NB4 (cell line): ENCODE measurements around the gene ZNF599.

Experiments used
- MYC ChIP-seq: IDR thresholded peaks from 2 replicates; pipeline ENCODE4 v1.6.1; 2011; ENCODE audit warnings: low read depth, low read length
- POLR2A ChIP-seq: IDR thresholded peaks from 2 replicates; pipeline ENCODE4 v1.6.1; 2011; ENCODE audit warnings: mild to moderate bottlenecking; ENCODE audit not compliant: insufficient read length; ENCODE audit errors: extremely low read depth
- TF ChIP-seq, protein P1 (sequence below): IDR thresholded peaks from one replicate; pipeline ENCODE4 v1.5.1; 2012; ENCODE audit warnings: low read depth, low read length
- TF ChIP-seq, protein P2 (sequence below): IDR thresholded peaks from 2 replicates; pipeline ENCODE4 v1.6.1; 2011; ENCODE audit warnings: low read depth, low read length

DNA sequence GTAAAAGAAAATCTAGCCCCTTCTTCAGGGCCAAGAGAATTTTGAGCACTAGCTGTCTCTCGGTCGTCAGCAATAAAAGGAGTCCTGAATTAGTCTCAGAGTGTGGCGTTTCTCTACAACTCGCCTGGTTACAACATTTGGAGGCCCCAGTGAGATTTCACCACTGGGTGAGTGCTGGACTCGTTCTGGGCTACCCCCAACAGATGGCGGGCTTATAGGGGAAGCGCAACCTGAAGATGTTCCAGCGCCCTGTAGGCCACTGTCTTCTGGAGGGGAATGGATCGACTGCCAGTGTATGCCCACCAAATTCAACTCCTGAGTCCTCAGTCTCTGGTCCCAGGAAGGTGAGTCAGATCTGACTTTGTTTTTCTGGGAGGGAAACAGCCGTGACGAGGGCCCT, 50.7 kb downstream of the ZNF599 start:
- TF ChIP-seq, protein P1, sequence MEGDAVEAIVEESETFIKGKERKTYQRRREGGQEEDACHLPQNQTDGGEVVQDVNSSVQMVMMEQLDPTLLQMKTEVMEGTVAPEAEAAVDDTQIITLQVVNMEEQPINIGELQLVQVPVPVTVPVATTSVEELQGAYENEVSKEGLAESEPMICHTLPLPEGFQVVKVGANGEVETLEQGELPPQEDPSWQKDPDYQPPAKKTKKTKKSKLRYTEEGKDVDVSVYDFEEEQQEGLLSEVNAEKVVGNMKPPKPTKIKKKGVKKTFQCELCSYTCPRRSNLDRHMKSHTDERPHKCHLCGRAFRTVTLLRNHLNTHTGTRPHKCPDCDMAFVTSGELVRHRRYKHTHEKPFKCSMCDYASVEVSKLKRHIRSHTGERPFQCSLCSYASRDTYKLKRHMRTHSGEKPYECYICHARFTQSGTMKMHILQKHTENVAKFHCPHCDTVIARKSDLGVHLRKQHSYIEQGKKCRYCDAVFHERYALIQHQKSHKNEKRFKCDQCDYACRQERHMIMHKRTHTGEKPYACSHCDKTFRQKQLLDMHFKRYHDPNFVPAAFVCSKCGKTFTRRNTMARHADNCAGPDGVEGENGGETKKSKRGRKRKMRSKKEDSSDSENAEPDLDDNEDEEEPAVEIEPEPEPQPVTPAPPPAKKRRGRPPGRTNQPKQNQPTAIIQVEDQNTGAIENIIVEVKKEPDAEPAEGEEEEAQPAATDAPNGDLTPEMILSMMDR: no peak
- TF ChIP-seq POLR2A: no peak
- TF ChIP-seq, protein P2, sequence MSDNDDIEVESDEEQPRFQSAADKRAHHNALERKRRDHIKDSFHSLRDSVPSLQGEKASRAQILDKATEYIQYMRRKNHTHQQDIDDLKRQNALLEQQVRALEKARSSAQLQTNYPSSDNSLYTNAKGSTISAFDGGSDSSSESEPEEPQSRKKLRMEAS: no peak
- no peak for TF ChIP-seq MYC
